ENCODE measurements around the gene SVOPL.

Gene SVOPL

DNA sequence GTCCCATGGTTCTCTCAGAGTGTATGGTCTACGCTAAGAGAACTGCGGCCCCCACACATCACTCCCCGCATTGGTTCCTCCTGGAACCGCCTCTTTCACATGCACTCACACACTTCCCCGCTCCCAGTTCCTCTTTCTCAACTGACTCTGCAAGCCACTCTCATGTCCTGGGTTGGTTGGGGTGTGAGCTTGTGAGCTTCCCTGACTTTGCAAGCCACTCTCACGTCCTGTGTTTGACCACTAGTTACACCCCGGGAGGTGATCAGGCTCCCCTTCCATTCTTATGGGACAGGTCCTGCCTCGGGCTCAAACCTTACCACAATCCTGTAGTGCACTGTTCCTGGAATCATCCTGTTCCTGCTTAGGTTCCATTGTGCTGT lies 136.1 kb downstream of the SVOPL start:
- DNase-seq (ENCODE audit: low read depth in 3 of 3, low spot score in 1 of 3), result no peak

- no peak for DNase-seq (ENCODE audit: low read depth in 3 of 3, low spot score in 1 of 3)
Measured at GRCh38 chr7:138564365-138564764, 136.8 kb downstream of the SVOPL start.

DNA sequence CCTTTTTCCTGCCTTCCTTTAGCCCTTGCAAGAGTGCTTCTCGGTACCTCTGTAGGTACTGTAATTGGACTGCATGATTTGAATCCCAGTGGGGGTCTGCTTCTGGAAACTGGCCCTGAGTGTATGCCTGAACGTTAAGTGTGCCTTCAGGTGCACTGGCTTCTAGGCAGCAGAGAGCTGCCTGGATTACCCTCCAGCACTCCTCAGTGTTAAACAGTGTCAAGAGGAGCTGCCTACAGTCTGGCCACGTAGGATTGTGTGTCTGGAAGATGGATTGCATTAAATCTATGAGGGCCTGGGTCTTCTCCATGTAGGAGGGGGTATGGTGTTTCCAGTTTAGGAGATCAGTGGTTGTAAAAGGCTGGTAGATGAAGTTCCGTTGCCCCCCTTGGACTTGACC lies 137.4 kb downstream of the SVOPL start:
- no peak for DNase-seq (ENCODE audit: low read depth in 3 of 3, low spot score in 1 of 3)

DNA sequence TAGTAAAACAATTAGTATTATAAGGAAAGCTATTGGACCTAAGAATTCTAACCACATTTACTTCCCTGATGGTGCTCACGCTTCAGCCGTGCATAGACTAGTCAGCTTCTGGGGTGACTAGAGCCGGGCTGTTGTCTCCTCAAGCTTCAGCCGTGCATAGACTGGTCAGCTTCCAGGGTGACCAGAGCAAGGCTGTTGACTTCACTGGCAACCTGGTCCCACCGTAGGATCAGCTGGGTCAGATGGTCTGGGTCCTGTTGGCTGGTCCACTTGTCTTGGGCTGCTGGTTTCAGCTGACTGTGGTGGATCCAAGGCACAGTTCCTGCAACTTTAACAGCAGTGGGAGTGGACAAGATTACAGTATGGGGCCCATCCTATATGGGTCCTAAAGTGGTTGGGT lies 141.7 kb downstream of the SVOPL start:
- DNase-seq (ENCODE audit: low read depth in 3 of 3, low spot score in 1 of 3), result no peak

DNA sequence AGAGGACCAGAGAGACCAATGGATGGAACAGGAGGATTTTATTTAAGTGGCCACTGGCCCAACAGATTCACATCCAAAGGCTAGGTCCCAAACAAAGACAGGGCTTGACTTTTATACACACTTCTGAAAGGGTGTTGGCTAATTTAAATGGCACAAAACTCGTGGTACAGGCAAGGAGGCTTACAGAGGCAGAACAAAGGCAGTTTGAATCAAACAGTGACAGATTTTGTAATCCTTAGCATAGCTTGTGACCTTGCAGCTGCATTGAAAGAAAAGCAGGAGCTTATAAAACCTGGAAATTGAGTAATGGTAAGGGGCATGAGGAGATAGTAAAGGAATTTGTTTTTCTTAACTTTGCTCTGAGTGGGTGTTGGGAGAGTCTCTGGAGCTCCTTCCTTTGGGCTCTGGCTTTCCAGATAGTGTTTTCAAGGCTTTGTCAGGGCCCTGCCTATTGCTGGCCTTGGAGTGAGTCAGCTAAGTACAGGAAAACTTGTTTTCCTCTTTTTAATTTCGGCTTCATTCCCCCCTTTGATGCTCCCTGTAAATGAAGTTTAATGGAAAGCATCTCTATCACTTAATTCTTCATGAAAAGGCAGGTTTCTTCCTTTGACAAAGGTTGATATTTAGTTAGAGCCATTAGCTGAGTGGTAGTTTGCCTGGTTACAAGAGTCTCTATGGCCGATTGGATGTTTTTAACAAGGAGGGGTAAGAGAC lies 144.2 kb downstream of the SVOPL start:
- DNase-seq (ENCODE audit: low read depth in 3 of 3, low spot score in 1 of 3), result no peak

DNA sequence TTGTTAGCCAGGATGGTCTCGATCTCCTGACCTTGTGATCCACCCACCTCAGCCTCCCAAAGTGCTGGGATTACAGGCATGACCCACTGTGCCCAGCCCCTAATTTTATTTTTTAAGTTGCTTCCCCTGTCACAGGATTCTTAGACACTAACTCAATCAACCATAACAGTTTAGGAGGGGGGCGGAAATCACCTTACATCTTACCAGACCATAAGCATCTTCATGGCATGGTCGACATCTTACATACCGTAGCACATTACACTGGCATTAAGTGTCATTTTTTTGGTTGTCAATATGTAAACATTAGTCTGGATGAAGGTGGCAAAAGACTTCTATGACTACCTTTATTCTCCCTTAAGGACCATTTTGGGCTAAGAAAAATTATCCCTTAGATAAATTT lies 145.5 kb downstream of the SVOPL start:
- no peak for DNase-seq (ENCODE audit: low read depth in 3 of 3, low spot score in 1 of 3)

DNA sequence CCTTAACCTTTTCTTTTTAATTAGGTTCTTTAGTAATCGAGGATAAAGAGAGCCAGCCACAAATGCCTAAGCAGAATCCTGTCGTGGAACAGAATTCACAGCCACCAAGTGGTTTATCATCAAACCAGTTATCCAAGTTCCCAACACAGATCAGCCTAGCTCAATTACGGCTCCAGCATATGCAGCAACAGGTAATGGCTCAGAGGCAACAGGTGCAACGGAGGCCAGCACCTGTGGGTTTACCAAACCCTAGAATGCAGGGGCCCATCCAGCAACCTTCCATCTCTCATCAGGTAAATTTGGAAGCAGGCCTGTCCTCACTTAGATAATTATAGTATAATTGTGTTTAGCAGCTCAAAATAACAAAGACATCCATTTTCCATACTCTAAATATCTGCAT lies 146.5 kb downstream of the SVOPL start:
- no peak for DNase-seq (ENCODE audit: low read depth in 3 of 3, low spot score in 1 of 3)

GRCh38 chr7:138553805-138554204 lies 147.4 kb downstream of the SVOPL start:
- DNase-seq (ENCODE audit: low read depth in 3 of 3, low spot score in 1 of 3), result no peak

GRCh38 chr7:138551102-138551501 lies 150.1 kb downstream of the SVOPL start:
- no peak for DNase-seq (ENCODE audit: low read depth in 3 of 3, low spot score in 1 of 3)

DNA sequence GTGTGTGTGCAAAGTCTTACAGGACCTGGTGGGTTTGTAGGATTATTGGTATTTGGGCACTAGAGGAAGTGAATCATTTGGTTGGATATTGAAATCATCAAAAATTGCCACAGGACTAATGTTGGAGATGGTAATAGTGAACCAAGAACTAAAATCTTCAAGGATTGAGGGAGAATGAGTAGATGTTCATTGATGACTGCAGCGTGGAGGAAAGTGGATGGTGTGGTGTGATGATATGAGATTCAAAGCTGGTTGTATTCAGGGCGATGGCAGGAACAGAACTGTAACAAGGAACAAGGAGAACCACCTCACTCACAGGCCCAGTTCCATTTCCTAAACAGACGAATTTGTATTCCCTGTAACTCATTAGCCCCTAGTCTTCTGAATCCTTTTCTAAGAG lies 150.8 kb downstream of the SVOPL start:
- no peak for DNase-seq (ENCODE audit: low read depth in 3 of 3, low spot score in 1 of 3)

GRCh38 chr7:138549082-138549481 lies 152.1 kb downstream of the SVOPL start:
- no peak for DNase-seq (ENCODE audit: low read depth in 3 of 3, low spot score in 1 of 3)

GRCh38 chr7:138546829-138547228 lies 154.3 kb downstream of the SVOPL start:
- no peak for DNase-seq (ENCODE audit: low read depth in 3 of 3, low spot score in 1 of 3)

DNA sequence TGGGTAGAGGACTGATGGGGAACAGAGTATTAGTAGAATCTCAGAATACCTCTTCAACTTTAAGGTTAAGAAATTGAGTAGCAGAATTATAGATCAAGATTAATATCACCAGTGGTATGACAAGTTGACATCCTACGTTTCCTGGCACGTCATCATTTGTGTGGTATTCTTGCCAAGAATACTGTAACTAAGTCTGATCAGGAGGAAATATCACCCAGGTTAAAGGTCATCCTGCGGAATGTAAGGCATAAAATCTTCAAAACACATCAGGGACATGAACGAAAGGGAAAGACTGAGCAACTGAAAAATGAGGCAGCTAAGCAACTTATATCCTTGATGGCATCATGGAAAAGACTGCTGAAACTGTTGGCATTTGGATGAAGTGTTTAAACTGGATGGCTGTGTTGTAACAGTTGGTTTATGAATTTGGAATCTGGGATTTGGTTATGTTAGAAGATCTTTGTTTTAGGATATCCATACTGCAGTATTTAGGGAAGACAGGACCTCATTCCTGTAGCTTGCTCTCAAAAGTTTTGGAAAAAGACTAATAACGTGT lies 155.0 kb downstream of the SVOPL start:
- DNase-seq (ENCODE audit: low read depth in 3 of 3, low spot score in 1 of 3), result no peak

DNA sequence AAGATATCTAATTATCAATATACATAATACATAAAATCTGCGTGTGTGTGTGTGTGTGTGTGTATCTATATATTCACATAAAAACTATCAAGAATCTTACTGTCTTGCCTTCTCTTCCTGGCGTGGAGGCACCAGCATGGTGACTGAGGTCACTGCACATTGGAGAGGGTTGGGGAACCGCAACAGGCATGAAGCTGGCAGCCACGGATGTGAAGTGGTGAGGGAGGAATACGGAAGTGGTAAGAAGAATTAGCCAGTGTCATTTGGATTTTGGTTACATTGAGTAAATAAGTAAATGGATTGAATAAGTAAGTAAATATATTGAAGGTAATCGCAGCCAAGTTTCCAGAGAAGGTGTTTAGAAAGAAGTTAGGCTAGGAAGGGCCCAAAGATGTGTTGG lies 156.0 kb downstream of the SVOPL start:
- no peak for DNase-seq (ENCODE audit: low read depth in 3 of 3, low spot score in 1 of 3)

Data from stimulated activated CD4-positive, alpha-beta T cell treated with anti-CD3 and anti-CD28 coated beads, TNF-alpha, amount 100 ng/mL, for 1 hour (primary cell).